ENCODE data around the gene LARGE1.

Gene LARGE1

DNA sequence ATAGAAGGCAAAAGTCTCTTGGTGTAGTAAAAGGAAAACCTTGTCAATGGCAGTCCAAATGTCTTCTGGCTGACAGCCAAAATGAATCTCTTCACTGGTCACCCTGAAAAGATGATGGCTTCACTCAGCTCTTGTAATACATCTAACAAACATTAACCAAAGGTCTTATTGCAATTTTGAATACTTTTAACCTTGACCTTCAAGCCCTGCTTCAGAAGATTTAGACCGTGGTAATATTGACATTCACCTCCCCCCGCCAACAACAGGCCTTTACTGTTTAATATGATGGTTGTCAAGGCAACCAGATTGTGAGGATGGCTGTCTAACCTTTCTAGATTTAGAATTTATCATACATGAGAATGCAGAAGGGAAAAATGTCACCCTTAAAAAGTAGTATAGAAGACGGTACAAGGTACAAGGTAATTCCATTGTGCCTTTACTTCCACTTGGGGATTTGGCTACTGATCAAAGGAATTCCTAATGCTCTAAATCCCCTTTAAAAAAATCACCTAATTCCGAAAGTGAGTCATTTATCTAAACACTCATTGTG is 342.3 kb downstream of the LARGE1 start:
- H3K27ac ChIP-seq (ENCODE audit: low read depth, low read length): no peak overlapping the region
- TF ChIP-seq CTCF (IDR thresholded peaks at IDR 0.05; ENCODE audit: insufficient read depth, low read length, poor library complexity, severe bottlenecking) (no peak), EZH2phosphoT487 (conservative IDR thresholded peaks at IDR 0.05; ENCODE audit: low read length) (no peak)
- no peak overlapping the region for H3K4me3 ChIP-seq (ENCODE audit: insufficient read depth, low read length, poor library complexity, severe bottlenecking)
- H3K4me2 ChIP-seq (ENCODE audit: low read depth, low read length, poor library complexity, severe bottlenecking): no peak overlapping the region
- no peaks in the 10 kb centered on the region for H3K79me2 ChIP-seq (ENCODE audit: insufficient read depth, low read length)
- no peaks in the 10 kb centered on the region for H3K27me3 ChIP-seq (ENCODE audit: low read length)
- H3K9me3 ChIP-seq (ENCODE audit: insufficient read depth, low read length): no peaks in the 10 kb centered on the region
- no peaks in the 10 kb centered on the region for H3K9me2 ChIP-seq (replicated peaks; ENCODE audit: insufficient read depth, low read length)
- H3K36me3 ChIP-seq (ENCODE audit: low read length): no peaks in the 10 kb centered on the region
- no peaks in the 10 kb centered on the region for H4K20me1 ChIP-seq (ENCODE audit: low read depth, low read length)
- H3K9ac ChIP-seq (ENCODE audit: low read length): no peak overlapping the region
- H2AFZ ChIP-seq (ENCODE audit: low read depth, low read length, severe bottlenecking): no peak overlapping the region
- no peaks in the 10 kb centered on the region for H3F3A ChIP-seq (ENCODE audit: insufficient read depth)

DNA sequence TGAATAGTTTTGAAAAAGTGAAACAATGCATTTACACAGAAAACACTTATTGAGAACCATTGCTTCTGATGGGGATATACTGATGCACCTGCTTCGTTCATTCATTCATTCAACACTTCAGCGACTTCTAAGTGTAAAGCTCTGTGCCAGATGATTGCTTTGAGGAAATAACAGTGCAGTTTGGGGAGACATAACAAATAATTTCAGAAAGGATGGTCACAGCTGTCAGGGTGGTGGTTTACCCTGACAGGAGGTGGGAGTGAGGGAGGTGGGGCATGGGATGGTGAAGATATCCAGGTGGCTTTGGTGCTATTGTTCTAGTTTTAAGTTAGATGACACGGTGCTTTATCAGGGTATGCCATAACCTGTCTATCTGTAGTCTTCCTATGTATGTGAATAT is 344.1 kb downstream of the LARGE1 start:
- Histone ChIP-seq H3K9me2 (replicated peaks; ENCODE audit: insufficient read depth, low read length) (no peaks in the 10 kb centered on the region), H3K27me3 (ENCODE audit: low read length) (no peaks in the 10 kb centered on the region), H3K4me3 (ENCODE audit: insufficient read depth, low read length, poor library complexity, severe bottlenecking) (no peak overlapping the region), H3F3A (ENCODE audit: insufficient read depth) (no peaks in the 10 kb centered on the region), H3K27ac (ENCODE audit: low read depth, low read length) (no peak overlapping the region), H3K79me2 (ENCODE audit: insufficient read depth, low read length) (no peaks in the 10 kb centered on the region), H3K9me3 (ENCODE audit: insufficient read depth, low read length) (no peaks in the 10 kb centered on the region), H3K9ac (ENCODE audit: low read length) (no peak overlapping the region), H3K36me3 (ENCODE audit: low read length) (no peaks in the 10 kb centered on the region), H2AFZ (ENCODE audit: low read depth, low read length, severe bottlenecking) (no peak overlapping the region), H4K20me1 (ENCODE audit: low read depth, low read length) (no peaks in the 10 kb centered on the region), H3K4me2 (ENCODE audit: low read depth, low read length, poor library complexity, severe bottlenecking) (no peak overlapping the region)
- no peak for TF ChIP-seq EZH2phosphoT487 (conservative IDR thresholded peaks at IDR 0.05; ENCODE audit: low read length)
- TF ChIP-seq CTCF (IDR thresholded peaks at IDR 0.05; ENCODE audit: insufficient read depth, low read length, poor library complexity, severe bottlenecking): no peak

GRCh38 chr22:33575771-33576170 is 344.5 kb downstream of the LARGE1 start:
- Histone ChIP-seq H3K36me3 (ENCODE audit: low read length) (no peaks in the 10 kb centered on the region), H3K27ac (ENCODE audit: low read depth, low read length) (no peak overlapping the region), H2AFZ (ENCODE audit: low read depth, low read length, severe bottlenecking) (no peak overlapping the region), H3K9me2 (replicated peaks; ENCODE audit: insufficient read depth, low read length) (no peaks in the 10 kb centered on the region), H3K4me2 (ENCODE audit: low read depth, low read length, poor library complexity, severe bottlenecking) (no peak overlapping the region), H3K9ac (ENCODE audit: low read length) (no peak overlapping the region), H3K4me3 (ENCODE audit: insufficient read depth, low read length, poor library complexity, severe bottlenecking) (no peak overlapping the region), H3K79me2 (ENCODE audit: insufficient read depth, low read length) (no peaks in the 10 kb centered on the region), H3F3A (ENCODE audit: insufficient read depth) (no peaks in the 10 kb centered on the region), H4K20me1 (ENCODE audit: low read depth, low read length) (no peaks in the 10 kb centered on the region), H3K9me3 (ENCODE audit: insufficient read depth, low read length) (no peaks in the 10 kb centered on the region), H3K27me3 (ENCODE audit: low read length) (no peaks in the 10 kb centered on the region)
- TF ChIP-seq EZH2phosphoT487 (conservative IDR thresholded peaks at IDR 0.05; ENCODE audit: low read length) (no peak), CTCF (IDR thresholded peaks at IDR 0.05; ENCODE audit: insufficient read depth, low read length, poor library complexity, severe bottlenecking) (no peak)

Data from SU-DHL-6 (cell line).